WI38 (cell line): ENCODE data around the gene CNTF.

Experiments
- H3K4me3 ChIP-seq: 2 replicates; pipeline ENCODE4 v1.5.1; 2011; ENCODE audit warnings: low read depth, mild to moderate bottlenecking, control low read depth, low read length
- TF ChIP-seq, protein P1 (sequence below): IDR thresholded peaks from 2 replicates; pipeline ENCODE4 v1.5.1; 2012; ENCODE audit warnings: low read depth, mild to moderate bottlenecking, control low read depth, low read length

The CNTF gene

DNA sequence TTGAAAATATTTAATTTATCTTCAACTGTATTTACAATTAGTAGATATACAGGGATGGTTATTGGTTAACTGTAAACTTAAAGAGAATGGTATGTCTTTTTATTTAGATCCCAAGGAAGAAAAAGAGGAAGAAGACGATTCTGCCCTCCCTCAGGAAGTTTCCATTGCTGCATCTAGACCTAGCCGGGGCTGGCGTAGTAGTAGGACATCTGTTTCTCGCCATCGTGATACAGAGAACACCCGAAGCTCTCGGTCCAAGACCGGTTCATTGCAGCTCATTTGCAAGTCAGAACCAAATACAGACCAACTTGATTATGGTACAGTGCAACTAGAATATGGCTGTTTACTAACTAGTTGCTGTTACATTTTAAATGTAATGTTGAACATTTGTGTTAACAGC lies 12.7 kb upstream of the CNTF start:
- H3K4me3 ChIP-seq = no peak overlapping the region
- TF ChIP-seq, protein P1, sequence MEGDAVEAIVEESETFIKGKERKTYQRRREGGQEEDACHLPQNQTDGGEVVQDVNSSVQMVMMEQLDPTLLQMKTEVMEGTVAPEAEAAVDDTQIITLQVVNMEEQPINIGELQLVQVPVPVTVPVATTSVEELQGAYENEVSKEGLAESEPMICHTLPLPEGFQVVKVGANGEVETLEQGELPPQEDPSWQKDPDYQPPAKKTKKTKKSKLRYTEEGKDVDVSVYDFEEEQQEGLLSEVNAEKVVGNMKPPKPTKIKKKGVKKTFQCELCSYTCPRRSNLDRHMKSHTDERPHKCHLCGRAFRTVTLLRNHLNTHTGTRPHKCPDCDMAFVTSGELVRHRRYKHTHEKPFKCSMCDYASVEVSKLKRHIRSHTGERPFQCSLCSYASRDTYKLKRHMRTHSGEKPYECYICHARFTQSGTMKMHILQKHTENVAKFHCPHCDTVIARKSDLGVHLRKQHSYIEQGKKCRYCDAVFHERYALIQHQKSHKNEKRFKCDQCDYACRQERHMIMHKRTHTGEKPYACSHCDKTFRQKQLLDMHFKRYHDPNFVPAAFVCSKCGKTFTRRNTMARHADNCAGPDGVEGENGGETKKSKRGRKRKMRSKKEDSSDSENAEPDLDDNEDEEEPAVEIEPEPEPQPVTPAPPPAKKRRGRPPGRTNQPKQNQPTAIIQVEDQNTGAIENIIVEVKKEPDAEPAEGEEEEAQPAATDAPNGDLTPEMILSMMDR = no peak

DNA sequence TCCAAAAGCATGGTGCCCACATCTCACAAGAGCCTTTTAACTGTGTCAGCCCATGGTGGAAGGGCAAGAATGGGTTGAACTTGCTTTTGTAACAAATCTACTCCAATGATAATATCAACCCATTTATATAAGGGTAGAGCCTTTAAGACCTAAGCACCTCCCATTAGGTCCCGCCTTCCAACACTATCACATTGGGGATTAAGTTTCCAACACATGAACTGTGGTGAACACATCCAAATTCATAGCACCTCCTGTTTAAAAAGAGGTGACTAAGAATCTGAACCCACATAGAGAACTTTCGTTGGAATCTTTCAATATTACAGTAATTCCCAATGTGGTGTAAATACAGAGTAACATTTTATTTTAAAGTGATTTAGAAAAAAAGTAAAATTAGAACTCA lies 9.2 kb upstream of the CNTF start:
- TF ChIP-seq, protein P1 = no peak
- no peak overlapping the region for H3K4me3 ChIP-seq

DNA sequence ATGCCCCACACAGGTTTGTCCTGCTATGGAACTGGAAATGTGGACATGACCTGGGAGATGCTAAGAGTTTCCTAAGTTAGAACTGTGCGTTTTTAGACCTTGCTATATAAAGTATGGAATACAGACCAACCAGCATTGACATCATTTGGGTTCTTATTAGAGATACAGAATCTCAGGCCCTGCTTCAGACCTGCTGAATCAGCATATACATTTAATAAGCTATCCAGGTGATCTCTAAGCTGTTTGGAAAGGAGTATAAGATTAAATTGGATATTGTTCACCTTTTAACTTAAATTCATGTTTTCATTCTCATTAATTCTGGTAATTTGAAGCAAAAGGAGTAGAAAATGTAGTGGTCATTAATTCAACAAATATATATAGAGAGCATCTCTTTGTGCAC lies 6.9 kb upstream of the CNTF start:
- no peak overlapping the region for H3K4me3 ChIP-seq
- TF ChIP-seq, protein P1 = no peak

DNA sequence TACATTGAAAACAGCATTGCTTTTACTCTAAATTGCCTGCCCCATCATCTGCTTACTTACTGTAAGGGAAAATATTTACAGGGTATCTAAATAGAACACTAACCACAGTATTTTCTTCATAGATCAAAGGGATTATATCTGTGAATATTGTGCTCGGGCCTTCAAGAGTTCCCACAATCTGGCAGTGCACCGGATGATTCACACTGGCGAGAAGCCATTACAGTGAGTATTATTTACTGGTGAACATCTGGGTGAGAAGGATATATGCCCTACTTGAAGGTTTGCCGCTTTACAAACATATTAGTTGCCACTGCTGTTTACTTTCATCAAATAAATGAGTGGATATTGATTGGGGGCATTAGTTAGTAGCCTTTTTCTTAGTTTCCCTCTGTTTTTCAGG lies 5.9 kb upstream of the CNTF start:
- TF ChIP-seq, protein P1 = no peak
- H3K4me3 ChIP-seq = no peak overlapping the region

DNA sequence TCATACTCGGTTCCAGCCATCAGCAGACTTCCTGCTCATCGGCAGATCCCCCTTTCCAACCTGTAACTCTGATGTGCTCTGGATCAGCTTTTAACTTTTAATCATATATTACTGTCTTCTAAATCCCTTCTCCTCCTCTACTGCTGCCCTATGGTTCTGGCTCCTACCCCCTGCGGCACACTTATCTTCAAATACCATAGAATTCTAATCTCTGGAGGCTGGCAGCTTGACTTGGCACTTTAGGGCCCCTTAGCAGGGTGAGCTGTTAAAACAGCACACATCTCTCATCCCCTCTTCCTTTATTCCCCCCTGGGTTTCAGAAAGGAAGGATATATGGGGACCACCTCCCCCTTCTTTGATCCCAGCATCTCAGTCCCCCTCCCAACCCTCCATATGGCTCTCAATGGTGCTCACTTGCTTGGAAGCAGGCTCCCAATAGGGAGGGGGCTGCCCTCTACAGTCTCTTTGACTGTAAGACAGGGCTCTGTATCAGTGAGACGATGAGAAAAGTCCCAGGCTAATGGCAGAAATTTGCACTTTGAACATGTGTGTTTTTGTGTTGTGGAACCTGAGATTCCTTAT lies 4.4 kb upstream of the CNTF start:
- H3K4me3 ChIP-seq = no peak overlapping the region
- TF ChIP-seq, protein P1 = no peak

DNA sequence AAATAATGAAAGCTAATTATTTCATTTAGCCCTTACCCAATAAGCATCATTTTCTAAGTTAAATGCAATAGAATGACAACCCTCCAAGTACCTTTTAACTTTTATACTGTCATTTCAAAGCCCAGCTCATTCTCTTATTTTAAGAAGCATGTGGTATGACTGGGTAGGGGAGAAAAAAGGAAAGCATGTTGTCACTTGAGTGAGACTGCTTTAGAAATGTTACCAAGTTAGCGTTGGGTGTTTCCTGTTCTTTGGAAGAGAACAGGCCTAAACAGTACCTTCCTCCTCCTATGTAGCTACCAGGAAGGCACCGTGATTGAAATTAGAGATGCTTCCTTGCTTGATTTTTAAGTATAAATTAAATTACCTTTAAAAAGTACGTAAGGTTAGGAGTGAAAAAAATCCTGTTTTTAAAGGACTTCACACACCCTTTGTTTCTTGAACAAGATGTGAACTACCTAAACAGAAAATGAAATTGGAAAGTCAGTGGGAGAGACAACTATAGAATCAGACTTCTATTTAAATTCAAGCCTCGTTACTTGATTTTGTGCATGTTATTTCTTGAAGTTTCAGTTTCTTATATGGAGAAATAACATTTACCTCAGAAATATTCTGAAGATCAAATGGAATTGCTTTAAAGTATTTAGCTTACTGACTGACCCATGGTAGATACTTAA lies 741 bp upstream of the CNTF start:
- no peak overlapping the region for H3K4me3 ChIP-seq
- TF ChIP-seq, protein P1 = no peak

DNA sequence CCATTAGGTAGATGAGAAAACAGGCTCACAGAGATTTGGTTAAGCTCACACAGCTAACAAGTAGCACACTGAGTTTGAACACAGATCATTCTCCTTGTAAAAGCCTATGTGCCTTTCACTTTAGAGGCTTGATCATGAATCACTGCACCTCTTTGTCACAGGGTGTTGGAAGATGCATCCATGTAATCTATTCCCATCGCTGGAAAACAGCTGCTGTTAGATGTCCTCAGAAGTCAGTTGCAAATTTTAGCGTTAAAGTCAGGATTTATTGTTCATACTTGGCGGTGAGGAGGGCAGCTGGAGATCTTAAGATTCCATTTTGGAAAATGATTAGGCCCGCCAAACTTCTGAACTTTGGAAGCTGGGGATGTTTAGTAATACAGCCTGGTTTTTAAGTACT lies 2.6 kb downstream of the CNTF start:
- no peak overlapping the region for H3K4me3 ChIP-seq
- TF ChIP-seq, protein P1 = no peak
